ENCODE data around the gene RNF113B.

- TF ChIP-seq CTCF (optimal IDR thresholded peaks at IDR 0.05 in 1 of 3, IDR thresholded peaks at IDR 0.05 in 1 of 3, conservative IDR thresholded peaks at IDR 0.05 in 1 of 3; ENCODE audit: extremely low read depth in 1 of 3, insufficient read depth in 2 of 3, low read length in 3 of 3) (no peak), EZH2 (IDR thresholded peaks at IDR 0.05; ENCODE audit: low read length) (no peak)
Measured at GRCh38 chr13:98219685-98220084, 42.6 kb upstream of the RNF113B start.

Measured in keratinocyte (primary cell).